HepG2 (cell line): Measurements from ENCODE around the gene CERS3. TPM values are rescaled to one million over a fixed set of nuclear protein-coding genes. Genes with fewer than 3 reads are reported as not detected.

ENCODE experiments used
- ATAC-seq: fragments of 200-7000 bp; cut with Tn5 transposase; 3 replicates; pipeline ENCODE4 v1.9.1; 2020; ENCODE audit warnings: mild to moderate bottlenecking, moderate library complexity
- BruUV-seq: library from RNA; stranded (reverse); fragments of 400-500 nt; replicated peaks from 2 replicates; lab custom pipeline; 2021; lab: Mats Ljungman, UMichigan
- CTCF ChIA-PET: fragments of 300-600 bp; formaldehyde crosslinking; extraction: SDS; loops from one replicate; lab custom pipeline; 2021; ENCODE audit warnings: low total read pairs, inconsistent platforms, low intra/inter-chr PET ratio; lab: Yijun Ruan, JAX
- POLR2A ChIA-PET: fragments of 350-600 bp; sonication (Branson Sonifier 250); formaldehyde crosslinking; loops from one replicate; lab custom pipeline; 2020; ENCODE audit warnings: antibody characterized with exemption, inconsistent platforms; lab: Yijun Ruan, JAX
- DNase-seq: peaks from one replicate; pipeline ENCODE4 v3.0.0-alpha.2; 2015; ENCODE audit warnings: low spot score
- FAIRE-seq: peaks from 3 replicates; lab custom pipeline; 2011; peaks lifted over from hg19 to GRCh38; lab: Jason Lieb, UNC
- H2AFZ ChIP-seq: one replicate; pipeline ENCODE4 v1.6.1; 2011; ENCODE audit warnings: low read length, inconsistent platforms
- H3K27ac ChIP-seq: fragments of 300-600 bp; 3 replicates; pipeline ENCODE4 v1.8.0; 2011; ENCODE audit warnings: mixed run types, mild to moderate bottlenecking, mixed read lengths, low read length, inconsistent platforms; ENCODE audit not compliant: insufficient read depth; ENCODE audit errors: extremely low read length
- H3K27me3 ChIP-seq, 2 experiments: fragments of 200-600 bp in 1 of 2; 2 replicates in 1 of 2; 3 replicates in 1 of 2; pipeline versions ENCODE4 v1.6.0 to v1.8.0; 2011; ENCODE audit warnings: low read length in 2 of 2, mild to moderate bottlenecking in 2 of 2, moderate library complexity in 2 of 2, inconsistent platforms in 1 of 2; ENCODE audit not compliant: insufficient read depth in 2 of 2, control insufficient read depth in 1 of 2
- H3K36me3 ChIP-seq, 2 experiments: fragments of 200-600 bp in 1 of 2; replicated peaks in 1 of 2; 2 replicates in 1 of 2; 3 replicates in 1 of 2; pipeline versions ENCODE4 v1.5.1 to v1.8.0; 2011; ENCODE audit warnings: low read length in 2 of 2, inconsistent platforms in 1 of 2; ENCODE audit not compliant: insufficient read depth in 2 of 2, control insufficient read depth in 1 of 2
- H3K4me1 ChIP-seq: 2 replicates; pipeline ENCODE4 v1.5.1; 2012; ENCODE audit warnings: low read length, inconsistent platforms; ENCODE audit not compliant: insufficient read depth
- H3K4me2 ChIP-seq: 2 replicates; pipeline ENCODE4 v1.6.0; 2011; ENCODE audit warnings: low read depth, low read length, inconsistent platforms
- H3K4me3 ChIP-seq, 3 experiments: fragments of 200-600 bp in 1 of 3; sonication (generic), shearing (Covaris generic) in 1 of 3; replicated peaks in 1 of 3; 2 replicates each; pipeline ENCODE4 v1.5.1; 2011 to 2016; ENCODE audit warnings: low read length in 3 of 3, inconsistent platforms in 2 of 3, low read depth in 2 of 3, mild to moderate bottlenecking in 2 of 3, control low read depth in 1 of 3, mixed read lengths in 1 of 3; ENCODE audit not compliant: insufficient read depth in 1 of 3
- H3K79me2 ChIP-seq: one replicate; pipeline ENCODE4 v1.6.1; 2011; ENCODE audit warnings: low read length, inconsistent platforms; ENCODE audit not compliant: insufficient read depth
- H3K9ac ChIP-seq: 2 replicates; pipeline ENCODE4 v1.6.0; 2011; ENCODE audit warnings: mild to moderate bottlenecking, low read depth, low read length, inconsistent platforms; ENCODE audit not compliant: insufficient read depth
- H3K9me3 ChIP-seq: 2 replicates; pipeline ENCODE4 v1.5.1; 2012; ENCODE audit warnings: mild to moderate bottlenecking, low read length
- H4K20me1 ChIP-seq: 2 replicates; pipeline ENCODE4 v1.6.0; 2011; ENCODE audit warnings: inconsistent platforms, mild to moderate bottlenecking, low read length, moderate library complexity; ENCODE audit not compliant: insufficient read depth
- ATM ChIP-seq: fragments of 450-650 bp; IDR thresholded peaks from 2 replicates; pipeline ENCODE4 v1.7.1; 2017; ENCODE audit warnings: mild to moderate bottlenecking, borderline replicate concordance
- CREB1 ChIP-seq, 2 experiments: fragments of 450-650 bp in 1 of 2; IDR thresholded peaks; 2 replicates each; pipeline ENCODE4 v1.6.1; 2016 to 2017; ENCODE audit warnings: control low read depth in 1 of 2, mild to moderate bottlenecking in 1 of 2, missing compliant biosample characterization in 1 of 2, missing genetic modification characterization in 1 of 2
- DPF2 ChIP-seq: sonication (generic); formaldehyde crosslinking; IDR thresholded peaks from 2 replicates; pipeline ENCODE4 v1.4.0; 2020; ENCODE audit warnings: mild to moderate bottlenecking, low read depth, missing genetic modification reagents, borderline replicate concordance
- FOXC1 ChIP-seq: sonication (generic); formaldehyde crosslinking; IDR thresholded peaks from 2 replicates; pipeline ENCODE4 v1.8.0; 2022; ENCODE audit warnings: mild to moderate bottlenecking, missing genetic modification reagents, borderline replicate concordance
- GATAD2A ChIP-seq: IDR thresholded peaks from 2 replicates; pipeline ENCODE4 v1.6.1; 2016
- IKZF5 ChIP-seq: IDR thresholded peaks from 2 replicates; pipeline ENCODE4 v1.6.1; 2018; ENCODE audit warnings: missing genetic modification reagents, mild to moderate bottlenecking, missing compliant biosample characterization
- SAP130 ChIP-seq: IDR thresholded peaks from 2 replicates; pipeline ENCODE4 v1.6.1; 2016; ENCODE audit warnings: low read depth
- SIX1 ChIP-seq: sonication (generic); formaldehyde crosslinking; IDR thresholded peaks from 2 replicates; pipeline ENCODE4 v1.4.0; 2020; ENCODE audit warnings: missing genetic modification reagents, borderline replicate concordance
- SMAD9 ChIP-seq: sonication (generic); formaldehyde crosslinking; IDR thresholded peaks from 2 replicates; pipeline ENCODE4 v1.5.1; 2020; ENCODE audit warnings: mild to moderate bottlenecking, missing genetic modification reagents
- SP1 ChIP-seq, 2 experiments: fragments of 450-650 bp in 1 of 2; sonication (generic) in 1 of 2; formaldehyde crosslinking in 1 of 2; IDR thresholded peaks; 2 replicates each; pipeline versions ENCODE4 v1.4.0 to v1.6.1; 2016 to 2020; ENCODE audit warnings: missing genetic modification reagents in 1 of 2
- ZFP37 ChIP-seq: sonication (generic); formaldehyde crosslinking; IDR thresholded peaks from 2 replicates; pipeline ENCODE4 v1.4.0; 2020; ENCODE audit warnings: missing genetic modification reagents, borderline replicate concordance
- ZNF7 ChIP-seq: IDR thresholded peaks from 2 replicates; pipeline ENCODE4 v1.6.1; 2016; ENCODE audit warnings: missing biosample characterization, missing genetic modification reagents
- ZNF749 ChIP-seq: sonication (generic); formaldehyde crosslinking; IDR thresholded peaks from 2 replicates; pipeline ENCODE4 v1.8.0; 2022; ENCODE audit warnings: mild to moderate bottlenecking, missing genetic modification reagents, moderate library complexity, borderline replicate concordance
- WGBS: methylation state at CpG from one replicate; pipeline ENCODE4 v1.1.6; 2017; ENCODE audit warnings: low lambda C conversion rate; 5-methylcytosine and 5-hydroxymethylcytosine counted together
- in situ Hi-C: cut with HindIII; loops from 2 replicates; pipeline ENCODE4 v1.10.0; 2017; ENCODE audit warnings: low pct_unique_long_range_greater_than_20kb; ENCODE audit not compliant: extremely low pct_ligation_motif_present
- intact Hi-C: fragments of 100-400 bp; cut with micrococcal nuclease; formaldehyde crosslinking; loops from one replicate; pipeline ENCODE4 v1.10.0; 2022; ENCODE audit not compliant: unreplicated experiment
- polyA plus RNA-seq, 8 experiments: library from polyadenylated mRNA; depleted of rRNA in 3 of 8; stranded (reverse) in 7 of 8; unstranded in 1 of 8; fragments of >200 nt; fragmentation: Illumina TruSeq in 4 of 8; extraction: Trizol in 4 of 8; gene quantifications; 2 replicates each; pipeline versions ENCODE4 v1.2.1 to v1.2.3, GENCODE V29; 2011 to 2016; ENCODE audit warnings: low read depth in 4 of 8, missing spikeins in 1 of 8, mixed read lengths in 1 of 8; ENCODE audit not compliant: insufficient read depth in 1 of 8
- total RNA-seq, 5 experiments: library from RNA; depleted of rRNA; stranded (reverse); fragments of >200 nt; fragmentation: Illumina TruSeq; extraction: Trizol; gene quantifications; 2 replicates each; pipeline ENCODE4 v1.2.3, GENCODE V29; 2016; ENCODE audit warnings: low read depth in 1 of 5
- TF ChIP-seq, protein P1 (sequence below): IDR thresholded peaks from 2 replicates; pipeline ENCODE4 v1.6.1; 2016; ENCODE audit warnings: low read depth, borderline replicate concordance
- TF ChIP-seq, protein P2 (sequence below): sonication (generic); formaldehyde crosslinking; IDR thresholded peaks from 2 replicates; pipeline ENCODE4 v1.9.0; 2021; ENCODE audit warnings: missing genetic modification reagents, mild to moderate bottlenecking, borderline replicate concordance
- TF ChIP-seq, protein P3 (sequence below): sonication (generic); formaldehyde crosslinking; IDR thresholded peaks from 2 replicates; pipeline ENCODE4; 2020; ENCODE audit warnings: missing genetic modification reagents, mild to moderate bottlenecking, borderline replicate concordance

CERS3 gene
- total and polyA plus RNA-seq, 2 of the 13 experiments (the other 11 are each of a cell fraction or from before 2014, with no cell fraction given), result not detected

DNA sequence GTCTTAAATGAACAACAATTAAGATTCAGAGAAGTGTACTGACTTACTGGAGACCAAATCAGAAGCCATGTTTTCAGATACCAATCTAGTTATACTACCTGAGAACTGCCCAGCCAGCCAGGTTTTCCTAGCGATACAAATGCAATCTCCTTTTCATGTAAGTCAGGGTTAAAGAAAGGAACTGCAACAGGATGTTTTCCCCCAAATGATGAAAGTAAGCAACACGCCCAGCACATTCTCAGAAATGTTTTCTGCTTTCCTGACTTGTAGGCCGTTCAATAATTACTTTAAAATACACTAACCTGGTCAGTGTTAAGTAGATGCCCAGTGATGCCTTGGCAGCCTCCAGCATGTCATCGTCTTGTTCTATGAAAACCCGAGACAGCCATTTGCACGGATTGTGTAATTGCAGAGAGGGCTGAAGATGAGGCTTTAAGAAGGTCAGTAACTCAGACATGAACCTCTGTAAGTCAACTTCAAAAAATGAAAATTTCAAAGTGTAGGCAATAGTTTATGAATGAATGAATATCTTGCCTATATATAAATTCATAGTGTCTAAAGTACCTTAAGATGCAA lies 42.9 kb upstream of the CERS3 start:
- intact Hi-C loops, result no loop called here
- no TSS peak for BruUV-seq
- in situ Hi-C loops, result no loop called here
- ATAC-seq (no peak), FAIRE-seq (no peak), DNase-seq (no peak)
- 97% methylated on average over 6 of the region's 6 CpGs for WGBS
- no peaks in the 10 kb centered on the region for H3K4me1 ChIP-seq
- H2AFZ ChIP-seq, result no peak overlapping the region
- H3K9ac ChIP-seq, result no peak overlapping the region
- H3K27me3 ChIP-seq, result no peaks in the 10 kb centered on the region
- H3K4me3 ChIP-seq, result no peak overlapping the region
- no peaks in the 10 kb centered on the region for H3K79me2 ChIP-seq
- CTCF ChIA-PET, result no interaction called here
- H3K4me2 ChIP-seq, result no peak overlapping the region
- H3K27ac ChIP-seq, result no peak overlapping the region
- no peak for TF ChIP-seq SP1 (IDR thresholded peaks at IDR 0.05)
- no peak for TF ChIP-seq SP1 (CRISPR knock-in tag; IDR thresholded peaks at IDR 0.05)
- no peak for TF ChIP-seq ZFP37 (CRISPR knock-in tag)
- no peak for TF ChIP-seq FOXC1 (CRISPR knock-in tag)
- no peak for TF ChIP-seq GATAD2A (CRISPR knock-in tag)
- TF ChIP-seq ZNF7 (CRISPR knock-in tag), result no peak
- TF ChIP-seq, protein P1, sequence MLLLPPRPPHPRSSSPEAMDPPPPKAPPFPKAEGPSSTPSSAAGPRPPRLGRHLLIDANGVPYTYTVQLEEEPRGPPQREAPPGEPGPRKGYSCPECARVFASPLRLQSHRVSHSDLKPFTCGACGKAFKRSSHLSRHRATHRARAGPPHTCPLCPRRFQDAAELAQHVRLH (CRISPR knock-in tag), result no peak
- no peak for TF ChIP-seq ATM
- TF ChIP-seq, protein P2, sequence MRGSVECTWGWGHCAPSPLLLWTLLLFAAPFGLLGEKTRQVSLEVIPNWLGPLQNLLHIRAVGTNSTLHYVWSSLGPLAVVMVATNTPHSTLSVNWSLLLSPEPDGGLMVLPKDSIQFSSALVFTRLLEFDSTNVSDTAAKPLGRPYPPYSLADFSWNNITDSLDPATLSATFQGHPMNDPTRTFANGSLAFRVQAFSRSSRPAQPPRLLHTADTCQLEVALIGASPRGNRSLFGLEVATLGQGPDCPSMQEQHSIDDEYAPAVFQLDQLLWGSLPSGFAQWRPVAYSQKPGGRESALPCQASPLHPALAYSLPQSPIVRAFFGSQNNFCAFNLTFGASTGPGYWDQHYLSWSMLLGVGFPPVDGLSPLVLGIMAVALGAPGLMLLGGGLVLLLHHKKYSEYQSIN, result no peak
- no peak for TF ChIP-seq DPF2 (CRISPR knock-in tag)
- TF ChIP-seq CREB1 (IDR thresholded peaks at IDR 0.05), result no peak
- TF ChIP-seq CREB1 (CRISPR knock-in tag; IDR thresholded peaks at IDR 0.05), result no peak
- no peak for TF ChIP-seq SAP130 (CRISPR knock-in tag)
- no peak for TF ChIP-seq SMAD9 (CRISPR knock-in tag)
- TF ChIP-seq IKZF5 (CRISPR knock-in tag), result no peak
- no peak for TF ChIP-seq SIX1 (CRISPR knock-in tag)
- TF ChIP-seq, protein P3, sequence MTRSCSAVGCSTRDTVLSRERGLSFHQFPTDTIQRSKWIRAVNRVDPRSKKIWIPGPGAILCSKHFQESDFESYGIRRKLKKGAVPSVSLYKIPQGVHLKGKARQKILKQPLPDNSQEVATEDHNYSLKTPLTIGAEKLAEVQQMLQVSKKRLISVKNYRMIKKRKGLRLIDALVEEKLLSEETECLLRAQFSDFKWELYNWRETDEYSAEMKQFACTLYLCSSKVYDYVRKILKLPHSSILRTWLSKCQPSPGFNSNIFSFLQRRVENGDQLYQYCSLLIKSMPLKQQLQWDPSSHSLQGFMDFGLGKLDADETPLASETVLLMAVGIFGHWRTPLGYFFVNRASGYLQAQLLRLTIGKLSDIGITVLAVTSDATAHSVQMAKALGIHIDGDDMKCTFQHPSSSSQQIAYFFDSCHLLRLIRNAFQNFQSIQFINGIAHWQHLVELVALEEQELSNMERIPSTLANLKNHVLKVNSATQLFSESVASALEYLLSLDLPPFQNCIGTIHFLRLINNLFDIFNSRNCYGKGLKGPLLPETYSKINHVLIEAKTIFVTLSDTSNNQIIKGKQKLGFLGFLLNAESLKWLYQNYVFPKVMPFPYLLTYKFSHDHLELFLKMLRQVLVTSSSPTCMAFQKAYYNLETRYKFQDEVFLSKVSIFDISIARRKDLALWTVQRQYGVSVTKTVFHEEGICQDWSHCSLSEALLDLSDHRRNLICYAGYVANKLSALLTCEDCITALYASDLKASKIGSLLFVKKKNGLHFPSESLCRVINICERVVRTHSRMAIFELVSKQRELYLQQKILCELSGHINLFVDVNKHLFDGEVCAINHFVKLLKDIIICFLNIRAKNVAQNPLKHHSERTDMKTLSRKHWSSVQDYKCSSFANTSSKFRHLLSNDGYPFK (CRISPR knock-in tag), result no peak
- TF ChIP-seq ZNF749, result no peak
- H3K36me3 ChIP-seq, result peaks cover 0 to 35% of the 10 kb centered on the region in 2 experiments; a peak in 3 of 5 replicates
- no peaks in the 10 kb centered on the region for H3K9me3 ChIP-seq
- POLR2A ChIA-PET, result no interaction called here
- H4K20me1 ChIP-seq, result no peaks in the 10 kb centered on the region
